ENCODE results near the gene PGAP6. TPM values are rescaled to one million over a fixed set of nuclear protein-coding genes. Genes with fewer than 3 reads are reported as not detected.
A peak's percentile ranks its signal among the peaks of the same experiment; 100 is the strongest.

Gene PGAP6
- total RNA-seq, 2 donors from 2014 or later: 83.8 to 113 TPM

- peak; percentile 96 to 98 (median 98) for DNase-seq
- H3K27ac ChIP-seq: peak within 1 kb of the TSS; percentile 86 to 97 (median 94)
- no peaks in the 10 kb centered on the region for H3K36me3 ChIP-seq (replicated peaks in 1 of 2; ENCODE audit: insufficient read depth in 1 of 2, low read depth in 2 of 2)
- intact Hi-C loops (cut with DNase I): no loop called here
- peak; percentile 88 for ATAC-seq
- TF ChIP-seq CTCF (IDR thresholded peaks at IDR 0.05) (peak in 6 of 7 experiments; percentile 25 to 61 (median 36)), POLR2A (IDR thresholded peaks at IDR 0.05) (peak; percentile 38 to 80 (median 69))
- no peaks in the 10 kb centered on the region for H3K9me3 ChIP-seq
- peak within 1 kb of the TSS; percentile 54 to 76 for H3K4me3 ChIP-seq
- 0 to 1% methylated on average over 29 to 90 of the region's 91 CpGs for WGBS, 2 donors
- no peaks in the 10 kb centered on the region for H3K27me3 ChIP-seq
- H3K4me1 ChIP-seq: peaks cover 34% of the 10 kb centered on the region
Measured at GRCh38 chr16:401468-402348, 19.9 kb upstream of the PGAP6 start, which contains the start of gene DECR2. DECR2 (plus strand) TSS chr16:401885; CDS start chr16:401964, 79 bp downstream.

- 80 to 85% methylated on average over 4 to 10 of the region's 10 CpGs for WGBS, 2 donors
- no peak for ATAC-seq
- no peaks in the 10 kb centered on the region for H3K9me3 ChIP-seq
- no peaks in the 10 kb centered on the region for H3K36me3 ChIP-seq (replicated peaks in 1 of 2; ENCODE audit: insufficient read depth in 1 of 2, low read depth in 2 of 2)
- DNase-seq: no peak
- intact Hi-C loops (cut with DNase I): no loop called here
- H3K4me3 ChIP-seq: no peak overlapping the region
- H3K27ac ChIP-seq: peak overlapping the region in 1 of 4 donors; percentile 97
- TF ChIP-seq CTCF (IDR thresholded peaks at IDR 0.05) (no peak), POLR2A (IDR thresholded peaks at IDR 0.05) (no peak)
- peaks cover 37% of the 10 kb centered on the region for H3K4me1 ChIP-seq
- H3K27me3 ChIP-seq: no peaks in the 10 kb centered on the region
Measured at GRCh38 chr16:400061-400591, 18.3 kb upstream of the PGAP6 start.

- Histone ChIP-seq H3K36me3 (replicated peaks in 1 of 2; ENCODE audit: insufficient read depth in 1 of 2, low read depth in 2 of 2) (no peaks in the 10 kb centered on the region), H3K27me3 (no peaks in the 10 kb centered on the region), H3K4me1 (peaks cover 37% of the 10 kb centered on the region), H3K27ac (no peak overlapping the region), H3K9me3 (no peaks in the 10 kb centered on the region), H3K4me3 (no peak overlapping the region)
- DNase-seq (no peak), ATAC-seq (no peak)
- TF ChIP-seq POLR2A (IDR thresholded peaks at IDR 0.05) (no peak), CTCF (IDR thresholded peaks at IDR 0.05) (no peak)
- intact Hi-C loops (cut with DNase I): loop anchor here (5.0 kb wide), 1 partner anchor 83 kb away; no protein-coding TSS in a partner anchor
- whole genome bisulfite sequencing, 2 donors: 84% methylated on average over 22 of the region's 22 CpGs; no CpG with 5 or more reads in 1 of the 2 donors
Measured at GRCh38 chr16:399340-400019, 17.7 kb upstream of the PGAP6 start.

- H3K27me3 ChIP-seq: no peaks in the 10 kb centered on the region
- H3K4me3 ChIP-seq: no peak overlapping the region
- no peak for TF ChIP-seq CTCF (IDR thresholded peaks at IDR 0.05)
- no peak for TF ChIP-seq POLR2A (IDR thresholded peaks at IDR 0.05)
- peak overlapping the region in 3 of 4 donors; percentile 64 to 82 (median 66) for H3K27ac ChIP-seq
- H3K36me3 ChIP-seq (replicated peaks in 1 of 2; ENCODE audit: insufficient read depth in 1 of 2, low read depth in 2 of 2): no peaks in the 10 kb centered on the region
- intact Hi-C loops (cut with DNase I): loop anchor here (5.0 kb wide), 1 partner anchor 84 kb away; no protein-coding TSS in a partner anchor
- 83% methylated on average over 7 to 20 of the region's 24 CpGs for WGBS, 2 donors
- DNase-seq (no peak), ATAC-seq (no peak)
- peaks cover 37% of the 10 kb centered on the region for H3K4me1 ChIP-seq
- H3K9me3 ChIP-seq: no peaks in the 10 kb centered on the region
Measured at GRCh38 chr16:398561-399339, 17.0 kb upstream of the PGAP6 start.

Measured in body of pancreas (tissue), 4 donors.